IMR-90 (cell line): Measurements from ENCODE around the gene CCDC12. TPM values are rescaled to one million over a fixed set of nuclear protein-coding genes. Genes with fewer than 3 reads are reported as not detected.

Source experiments
- ATAC-seq: fragments of 200-7000 bp; cut with Tn5 transposase; 2 replicates; pipeline ENCODE4 v1.9.1; 2020; ENCODE audit warnings: low read depth, mild to moderate bottlenecking, moderate library complexity
- BruUV-seq: library from RNA; stranded (reverse); fragments of 400-500 nt; replicated peaks from 2 replicates; lab custom pipeline; 2021; lab: Mats Ljungman, UMichigan
- CTCF ChIA-PET: fragments of 300-600 bp; formaldehyde crosslinking; extraction: SDS; loops from one replicate; lab custom pipeline; 2021; ENCODE audit warnings: antibody characterized with exemption; lab: Yijun Ruan, JAX
- POLR2A ChIA-PET: fragments of 300-600 bp; sonication (Branson Sonifier 250); formaldehyde crosslinking; loops from one replicate; lab custom pipeline; 2022; ENCODE audit warnings: antibody characterized with exemption; ENCODE audit not compliant: unreplicated experiment; lab: Charles Lee
- DNase-seq: peaks from one replicate; pipeline ENCODE4 v3.0.0; 2013
- H2AFZ ChIP-seq: replicated peaks from 2 replicates; pipeline ENCODE3; 2013; ENCODE audit warnings: low read length, mild to moderate bottlenecking; ENCODE audit not compliant: poor library complexity
- H2AK5ac ChIP-seq: 2 replicates; pipeline ENCODE4 v1.6.1; 2013; ENCODE audit warnings: low read depth, low read length, inconsistent platforms
- H2AK9ac ChIP-seq: replicated peaks from 2 replicates; pipeline ENCODE3; 2013; ENCODE audit warnings: mild to moderate bottlenecking, low read depth, low read length, moderate library complexity; ENCODE audit not compliant: poor library complexity
- H2BK120ac ChIP-seq: 2 replicates; pipeline ENCODE4 v1.6.1; 2013; ENCODE audit warnings: low read depth, low read length, inconsistent platforms
- H2BK15ac ChIP-seq: 3 replicates; pipeline ENCODE4 v1.6.1; 2013; ENCODE audit warnings: low read depth, low read length, inconsistent platforms
- H2BK20ac ChIP-seq: 2 replicates; pipeline ENCODE4 v1.6.1; 2013; ENCODE audit warnings: low read depth, mild to moderate bottlenecking, inconsistent platforms, low read length, moderate library complexity
- H2BK5ac ChIP-seq: 2 replicates; pipeline ENCODE4 v1.6.1; 2013; ENCODE audit warnings: mild to moderate bottlenecking, low read depth, low read length, inconsistent platforms; ENCODE audit not compliant: poor library complexity, severe bottlenecking
- H3K14ac ChIP-seq: replicated peaks from 2 replicates; pipeline ENCODE4 v1.6.1; 2013; ENCODE audit warnings: low read depth, low read length, inconsistent platforms
- H3K18ac ChIP-seq: 2 replicates; pipeline ENCODE4 v1.6.1; 2013; ENCODE audit warnings: low read depth, low read length, control low read depth
- H3K23ac ChIP-seq: 2 replicates; pipeline ENCODE4 v1.6.1; 2013; ENCODE audit warnings: low read depth, low read length, inconsistent platforms
- H3K27ac ChIP-seq: 2 replicates; pipeline ENCODE4 v1.5.1; 2013; ENCODE audit warnings: mild to moderate bottlenecking, control low read depth, low read length; ENCODE audit not compliant: insufficient read depth
- H3K27me3 ChIP-seq: 2 replicates; pipeline ENCODE4 v1.6.1; 2013; ENCODE audit warnings: low read length; ENCODE audit not compliant: control insufficient read depth, insufficient read depth
- H3K36me3 ChIP-seq: 2 replicates; pipeline ENCODE4 v1.6.1; 2013; ENCODE audit warnings: low read length, mixed read lengths; ENCODE audit not compliant: control insufficient read depth, insufficient read depth
- H3K4ac ChIP-seq: 2 replicates; pipeline ENCODE4 v1.6.1; 2013; ENCODE audit warnings: low read depth, low read length, inconsistent platforms
- H3K4me1 ChIP-seq: 2 replicates; pipeline ENCODE4 v1.6.1; 2013; ENCODE audit warnings: low read length, mixed read lengths; ENCODE audit not compliant: control insufficient read depth, insufficient read depth
- H3K4me2 ChIP-seq: 2 replicates; pipeline ENCODE4 v1.6.1; 2013; ENCODE audit warnings: low read depth, mild to moderate bottlenecking, control low read depth, low read length, moderate library complexity
- H3K4me3 ChIP-seq: 2 replicates; pipeline ENCODE4 v1.5.1; 2013; ENCODE audit warnings: low read depth, mild to moderate bottlenecking, control low read depth, low read length, moderate library complexity; ENCODE audit not compliant: insufficient read depth
- H3K56ac ChIP-seq: 2 replicates; pipeline ENCODE4 v1.6.1; 2013; ENCODE audit warnings: low read length, inconsistent platforms; ENCODE audit not compliant: insufficient read depth; ENCODE audit errors: extremely low read depth
- H3K79me1 ChIP-seq, 2 experiments: 2 replicates each; pipeline ENCODE4 v1.6.1; 2013; ENCODE audit warnings: low read length in 2 of 2, inconsistent platforms in 1 of 2, low read depth in 1 of 2
- H3K9ac ChIP-seq: 2 replicates; pipeline ENCODE4 v1.6.1; 2013; ENCODE audit warnings: low read depth, low read length, control low read depth
- H3K9me1 ChIP-seq: 2 replicates; pipeline ENCODE4 v1.6.1; 2013; ENCODE audit warnings: low read length, inconsistent platforms; ENCODE audit not compliant: insufficient read depth
- H3K9me3 ChIP-seq: 2 replicates; pipeline ENCODE4 v1.6.1; 2013; ENCODE audit warnings: low read length; ENCODE audit not compliant: control insufficient read depth, insufficient read depth
- H4K20me1 ChIP-seq: 2 replicates; pipeline ENCODE4 v1.6.1; 2013; ENCODE audit warnings: low read length, inconsistent platforms; ENCODE audit not compliant: insufficient read depth
- H4K5ac ChIP-seq: 2 replicates; pipeline ENCODE4 v1.6.1; 2013; ENCODE audit warnings: mild to moderate bottlenecking, low read depth, low read length, control low read depth
- H4K8ac ChIP-seq, 2 experiments: 2 replicates each; pipeline ENCODE4 v1.6.1; 2013; ENCODE audit warnings: low read depth in 2 of 2, low read length in 2 of 2, control low read depth in 1 of 2, inconsistent platforms in 1 of 2
- H4K91ac ChIP-seq: 2 replicates; pipeline ENCODE4 v1.6.1; 2013; ENCODE audit warnings: low read depth, low read length, inconsistent platforms; ENCODE audit not compliant: insufficient read depth
- FOS ChIP-seq: fragments of 150-350 bp; IDR thresholded peaks from 2 replicates; pipeline ENCODE4 v1.6.1; 2016; ENCODE audit warnings: low read depth, low read length
- MAZ ChIP-seq: IDR thresholded peaks from 2 replicates; pipeline ENCODE4 v1.6.1; 2012; ENCODE audit warnings: low read depth, mild to moderate bottlenecking, low read length, improper control_type of control experiment, moderate library complexity, borderline replicate concordance
- NFE2L2 ChIP-seq: fragments of 150-350 bp; IDR thresholded peaks from 2 replicates; pipeline ENCODE4 v1.6.1; 2016; ENCODE audit warnings: low read depth, mild to moderate bottlenecking, low read length
- RCOR1 ChIP-seq: IDR thresholded peaks from 2 replicates; pipeline ENCODE4 v1.6.1; 2012; ENCODE audit warnings: mild to moderate bottlenecking, low read length, improper control_type of control experiment; ENCODE audit not compliant: insufficient replicate concordance
- SMC3 ChIP-seq: fragments of 150-350 bp; IDR thresholded peaks from 2 replicates; pipeline ENCODE4 v1.6.1; 2016; ENCODE audit warnings: low read depth, mild to moderate bottlenecking, antibody characterized with exemption, low read length, moderate library complexity
- WGBS, 2 experiments: methylation state at CpG; one replicate each; pipeline versions ENCODE4 v1.1.5 to v1.1.7; 2013; ENCODE audit warnings: missing lambda C conversion rate in 2 of 2; ENCODE audit not compliant: insufficient read length in 1 of 2; ENCODE audit errors: extremely low coverage in 2 of 2; 5-methylcytosine and 5-hydroxymethylcytosine counted together
- dilution Hi-C: fragments of 300-500 bp; cut with HindIII; formaldehyde crosslinking; loops from one replicate; pipeline ENCODE4 v1.14.3; 2018; ENCODE audit warnings: low sequenced_read_pairs; ENCODE audit not compliant: unreplicated experiment
- in situ Hi-C: fragments of 300-500 bp; cut with MboI; formaldehyde crosslinking; loops from 3 replicates; pipeline ENCODE4 v1.14.3; 2019; ENCODE audit warnings: low sequenced_read_pairs, inconsistent platforms, mixed read lengths
- intact Hi-C: fragments of 100-400 bp; cut with micrococcal nuclease; formaldehyde crosslinking; loops from 2 replicates; pipeline ENCODE4 v1.10.0; 2022
- polyA plus RNA-seq, 3 experiments: library from polyadenylated mRNA; depleted of rRNA; stranded (reverse); fragments of >200 nt; gene quantifications; 2 replicates each; pipeline ENCODE4 v1.2.3, GENCODE V29; 2012; ENCODE audit warnings: low replicate concordance in 1 of 3
- total RNA-seq: library from RNA; depleted of rRNA; stranded (reverse); fragments of >200 nt; gene quantifications from 2 replicates; pipeline ENCODE4 v1.2.3, GENCODE V29; 2012

Gene CCDC12
- total and polyA plus RNA-seq, 2 of the 4 experiments (the other 2 are of a cell fraction) = 15.2 to 35.1 TPM

DNA sequence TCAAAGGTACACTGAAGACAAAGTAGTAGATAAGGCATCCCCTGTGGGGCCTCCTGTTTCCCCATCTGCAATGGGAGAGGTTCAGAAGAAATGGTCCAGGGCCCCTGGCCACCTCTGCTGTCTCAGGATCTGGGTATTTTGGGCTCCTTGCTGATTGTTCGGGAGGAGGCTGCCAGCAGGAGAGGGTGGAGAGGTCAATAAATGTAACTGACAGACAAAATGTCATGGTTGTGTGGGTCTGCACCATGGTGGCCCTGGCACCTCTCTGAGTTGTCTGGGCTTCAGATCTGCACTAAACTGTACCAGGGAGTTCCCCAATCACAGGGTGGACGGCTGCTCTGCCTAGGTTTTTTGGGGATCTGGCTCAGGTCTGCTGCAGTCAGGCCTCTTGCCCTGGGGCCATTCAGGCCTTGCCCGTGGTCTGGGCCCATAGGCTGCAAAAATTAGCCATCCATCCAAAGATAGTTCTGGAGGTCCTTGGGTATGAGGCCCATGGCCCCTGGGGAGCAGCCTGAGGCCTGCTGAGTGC, 10.3 kb upstream of the CCDC12 start:
- Histone ChIP-seq H3K4me2 (no peak overlapping the region), H4K5ac (no peak overlapping the region), H2BK120ac (no peak overlapping the region), H3K4ac (no peak overlapping the region), H2BK15ac (no peak overlapping the region), H3K9ac (no peak overlapping the region), H3K4me3 (no peak overlapping the region), H3K27ac (no peak overlapping the region), H2AFZ (no peak overlapping the region), H2AK9ac (no peak overlapping the region), H4K20me1 (no peaks in the 10 kb centered on the region), H3K23ac (no peak overlapping the region), H3K9me1 (peaks cover 5% of the 10 kb centered on the region), H4K91ac (no peak overlapping the region), H3K9me3 (no peaks in the 10 kb centered on the region), H2BK5ac (no peak overlapping the region), H2BK20ac (no peak overlapping the region), H3K36me3 (no peaks in the 10 kb centered on the region; the same call in 1 of the 2 replicates), H3K27me3 (no peaks in the 10 kb centered on the region), H3K79me1 (no peaks in the 10 kb centered on the region), H3K4me1 (no peaks in the 10 kb centered on the region), H2AK5ac (no peak overlapping the region), H3K14ac (no peak overlapping the region), H4K8ac (no peak overlapping the region), H3K18ac (no peak overlapping the region), H3K56ac (no peak overlapping the region)
- CTCF ChIA-PET = no interaction called here
- ATAC-seq (no peak), DNase-seq (no peak)
- BruUV-seq = no TSS peak
- intact Hi-C loops = no loop called here
- WGBS, 2 experiments = 100% methylated on average over 1 of the region's 3 CpGs; no CpG with 5 or more reads in 1 of the 2 experiments
- dilution Hi-C loops = no loop called here
- in situ Hi-C loops = no loop called here
- TF ChIP-seq FOS = no peak
- no peak for TF ChIP-seq MAZ
- TF ChIP-seq NFE2L2 = no peak
- TF ChIP-seq RCOR1 = no peak
- TF ChIP-seq SMC3 = no peak
- POLR2A ChIA-PET = no interaction called here
